SK-N-SH (cell line): ENCODE results near the gene PAPLN. TPM values are rescaled to one million over a fixed set of nuclear protein-coding genes. Genes with fewer than 3 reads are reported as not detected.

Experiments
- CTCF ChIA-PET: fragments of 300-600, 350-600 bp; formaldehyde crosslinking; extraction: SDS; loops from one replicate; lab custom pipeline; 2021; lab: Yijun Ruan, JAX
- POLR2A ChIA-PET: fragments of 350-600 bp; sonication (Branson Sonifier 250); formaldehyde crosslinking; extraction: SDS; loops from one replicate; lab custom pipeline; 2020; ENCODE audit warnings: antibody characterized with exemption, inconsistent platforms; lab: Yijun Ruan, JAX
- DNase-seq: peaks from one replicate; pipeline ENCODE4 v3.0.0; 2012
- H2AFZ ChIP-seq: fragments of 200-600 bp; sonication (generic); 2 replicates; pipeline ENCODE4 v1.8.1; 2016; ENCODE audit warnings: antibody characterized with exemption, mild to moderate bottlenecking, low read depth
- H3F3A ChIP-seq: fragments of 200-600 bp; sonication (generic); replicated peaks from 2 replicates; pipeline ENCODE3; 2016; ENCODE audit warnings: antibody characterized with exemption, mild to moderate bottlenecking; ENCODE audit not compliant: insufficient read depth
- H3K27ac ChIP-seq, 2 experiments: fragments of 200-500 bp in 1 of 2; fragments of 200-600 bp in 1 of 2; sonication (Bioruptor generic) in 1 of 2; sonication (generic), shearing (Covaris generic) in 1 of 2; 2 replicates each; pipeline versions ENCODE4 v1.5.1 to v1.6.1; 2014 to 2016; ENCODE audit warnings: low read depth in 2 of 2, inconsistent platforms in 1 of 2, low read length in 1 of 2, mild to moderate bottlenecking in 1 of 2, mixed read lengths in 1 of 2
- H3K27me3 ChIP-seq: fragments of 200-600 bp; sonication (generic), shearing (Covaris generic); 2 replicates; pipeline ENCODE4 v1.6.1; 2016; ENCODE audit warnings: mixed run types; ENCODE audit not compliant: insufficient read depth
- H3K36me3 ChIP-seq, 2 experiments: fragments of 200-500 bp in 1 of 2; fragments of 200-600 bp in 1 of 2; sonication (Bioruptor generic) in 1 of 2; sonication (generic) in 1 of 2; replicated peaks in 1 of 2; 2 replicates each; pipeline versions ENCODE3 to v1.5.1; 2014 to 2016; ENCODE audit warnings: low read length in 1 of 2, mild to moderate bottlenecking in 1 of 2; ENCODE audit not compliant: insufficient read depth in 2 of 2, control insufficient read depth in 1 of 2
- H3K4me1 ChIP-seq, 2 experiments: fragments of 200-500 bp in 1 of 2; fragments of 200-600 bp in 1 of 2; sonication (Bioruptor generic) in 1 of 2; sonication (generic), shearing (Covaris generic) in 1 of 2; 2 replicates each; pipeline versions ENCODE4 v1.5.1 to v1.6.1; 2014 to 2016; ENCODE audit warnings: low read depth in 1 of 2, low read length in 1 of 2, mixed run types in 1 of 2; ENCODE audit not compliant: insufficient read depth in 2 of 2, control insufficient read depth in 1 of 2
- H3K4me2 ChIP-seq: fragments of 200-600 bp; sonication (generic), shearing (Covaris generic); 2 replicates; pipeline ENCODE4 v1.6.1; 2017; ENCODE audit warnings: mixed run types
- H3K4me3 ChIP-seq, 2 experiments: fragments of 200-500 bp in 1 of 2; fragments of 200-600 bp in 1 of 2; sonication (Bioruptor generic) in 1 of 2; sonication (generic), shearing (Covaris generic) in 1 of 2; 2 replicates each; pipeline versions ENCODE4 v1.5.1 to v1.8.1; 2014 to 2016; ENCODE audit warnings: low read depth in 2 of 2, inconsistent platforms in 1 of 2, low read length in 1 of 2, mild to moderate bottlenecking in 1 of 2, mixed read lengths in 1 of 2, moderate library complexity in 1 of 2
- H3K79me2 ChIP-seq: fragments of 200-600 bp; sonication (generic); 2 replicates; pipeline ENCODE4 v1.8.1; 2017; ENCODE audit warnings: mild to moderate bottlenecking; ENCODE audit not compliant: insufficient read depth
- H3K9ac ChIP-seq: fragments of 200-600 bp; sonication (generic); 2 replicates; pipeline ENCODE4 v1.6.1; 2017; ENCODE audit warnings: mixed run types
- H3K9me2 ChIP-seq: fragments of 200-600 bp; sonication (generic); 2 replicates; pipeline ENCODE4 v1.6.1; 2017; ENCODE audit warnings: mixed run types
- H3K9me3 ChIP-seq: fragments of 200-600 bp; sonication (generic); 2 replicates; pipeline ENCODE4 v1.6.1; 2017; ENCODE audit warnings: mixed run types, mild to moderate bottlenecking, moderate library complexity
- H4K20me1 ChIP-seq: fragments of 200-600 bp; sonication (generic); 2 replicates; pipeline ENCODE4 v1.6.1; 2017; ENCODE audit warnings: mild to moderate bottlenecking, mixed run types; ENCODE audit not compliant: insufficient read depth
- ELF1 ChIP-seq: IDR thresholded peaks from 2 replicates; pipeline ENCODE4 v1.4.0; 2012
- EP300 ChIP-seq, 2 experiments: IDR thresholded peaks; 2 replicates each; pipeline versions ENCODE4 v1.4.0 to v1.6.1; 2012; ENCODE audit warnings: borderline replicate concordance in 1 of 2, low read depth in 1 of 2, low read length in 1 of 2
- EZH2phosphoT487 ChIP-seq: fragments of 200-600 bp; sonication (generic); IDR thresholded peaks from 2 replicates; pipeline ENCODE4 v1.6.1; 2017; ENCODE audit warnings: low read depth, mixed run types, mild to moderate bottlenecking, antibody characterized with exemption, moderate library complexity, borderline replicate concordance
- FOXJ3 ChIP-seq: sonication (generic); formaldehyde crosslinking; IDR thresholded peaks from 2 replicates; pipeline ENCODE4 v1.5.1; 2020; ENCODE audit warnings: mild to moderate bottlenecking, missing genetic modification reagents
- FOXM1 ChIP-seq: IDR thresholded peaks from 2 replicates; pipeline ENCODE4 v1.4.0; 2012; ENCODE audit warnings: low read depth, mild to moderate bottlenecking
- GABPA ChIP-seq: IDR thresholded peaks from 2 replicates; pipeline ENCODE4 v1.4.0; 2012; ENCODE audit warnings: low read depth, mild to moderate bottlenecking
- GATA2 ChIP-seq: sonication (generic); formaldehyde crosslinking; IDR thresholded peaks from 2 replicates; pipeline ENCODE4 v1.5.0; 2020; ENCODE audit warnings: mild to moderate bottlenecking, missing genetic modification reagents
- IRF3 ChIP-seq: fragments of 150-350 bp; IDR thresholded peaks from 2 replicates; pipeline ENCODE4 v1.6.1; 2016; ENCODE audit warnings: mild to moderate bottlenecking, low read depth, low read length
- JUND ChIP-seq: IDR thresholded peaks from 2 replicates; pipeline ENCODE4 v1.4.0; 2012
- MAX ChIP-seq: IDR thresholded peaks from 2 replicates; pipeline ENCODE4 v1.4.0; 2012; ENCODE audit warnings: low read depth
- MXI1 ChIP-seq: IDR thresholded peaks from 2 replicates; pipeline ENCODE4 v1.6.1; 2012; ENCODE audit warnings: mild to moderate bottlenecking, low read depth, low read length, improper control_type of control experiment
- NFIC ChIP-seq: IDR thresholded peaks from 2 replicates; pipeline ENCODE4 v1.4.0; 2012; ENCODE audit warnings: borderline replicate concordance
- NRF1 ChIP-seq: IDR thresholded peaks from 2 replicates; pipeline ENCODE4 v1.6.1; 2012; ENCODE audit warnings: low read depth, mild to moderate bottlenecking, low read length
- POLR2AphosphoS5 ChIP-seq: IDR thresholded peaks from 2 replicates; pipeline ENCODE4 v1.6.1; 2012; ENCODE audit warnings: low read depth, low read length
- SIN3A ChIP-seq: IDR thresholded peaks from 2 replicates; pipeline ENCODE4 v1.6.1; 2012; ENCODE audit warnings: low read depth, mild to moderate bottlenecking, low read length, moderate library complexity, borderline replicate concordance
- SMC3 ChIP-seq: IDR thresholded peaks from 2 replicates; pipeline ENCODE4 v1.6.1; 2012; ENCODE audit warnings: low read depth, low read length, improper control_type of control experiment
- TAF1 ChIP-seq: IDR thresholded peaks from 2 replicates; pipeline ENCODE4 v1.6.1; 2012; ENCODE audit warnings: low read depth, mild to moderate bottlenecking, low read length, moderate library complexity, borderline replicate concordance
- TCF12 ChIP-seq: IDR thresholded peaks from 2 replicates; pipeline ENCODE4 v1.4.0; 2012
- TEAD4 ChIP-seq: IDR thresholded peaks from 2 replicates; pipeline ENCODE4 v1.4.0; 2012; ENCODE audit warnings: mild to moderate bottlenecking, borderline replicate concordance; ENCODE audit not compliant: insufficient read depth
- ZBTB33 ChIP-seq: IDR thresholded peaks from 2 replicates; pipeline ENCODE4 v1.4.0; 2012; ENCODE audit warnings: low read depth, borderline replicate concordance
- WGBS: methylation state at CpG from one replicate; pipeline ENCODE4 v1.1.6; 2017; ENCODE audit warnings: low lambda C conversion rate; 5-methylcytosine and 5-hydroxymethylcytosine counted together
- polyA plus RNA-seq, 3 experiments: library from polyadenylated mRNA; depleted of rRNA; stranded (reverse); fragments of >200 nt; gene quantifications; 2 replicates each; pipeline ENCODE4 v1.2.3, GENCODE V29; 2012
- TF ChIP-seq, protein P1 (sequence below): fragments of 150-350 bp; IDR thresholded peaks from 2 replicates; pipeline ENCODE4 v1.6.1; 2017; ENCODE audit warnings: antibody characterized with exemption, low read length, low read depth, borderline replicate concordance
- TF ChIP-seq, protein P2 (sequence below): IDR thresholded peaks from 2 replicates; pipeline ENCODE4 v1.4.0; 2012; ENCODE audit warnings: low read depth, borderline replicate concordance
- TF ChIP-seq, protein P3 (sequence below): IDR thresholded peaks from 2 replicates; pipeline ENCODE4 v1.6.1; 2012; ENCODE audit warnings: mild to moderate bottlenecking, low read depth, low read length, moderate library complexity

Gene PAPLN
- polyA plus RNA-seq, 1 of the 3 experiments (the other 2 are of a cell fraction), result 0.13 TPM

DNA sequence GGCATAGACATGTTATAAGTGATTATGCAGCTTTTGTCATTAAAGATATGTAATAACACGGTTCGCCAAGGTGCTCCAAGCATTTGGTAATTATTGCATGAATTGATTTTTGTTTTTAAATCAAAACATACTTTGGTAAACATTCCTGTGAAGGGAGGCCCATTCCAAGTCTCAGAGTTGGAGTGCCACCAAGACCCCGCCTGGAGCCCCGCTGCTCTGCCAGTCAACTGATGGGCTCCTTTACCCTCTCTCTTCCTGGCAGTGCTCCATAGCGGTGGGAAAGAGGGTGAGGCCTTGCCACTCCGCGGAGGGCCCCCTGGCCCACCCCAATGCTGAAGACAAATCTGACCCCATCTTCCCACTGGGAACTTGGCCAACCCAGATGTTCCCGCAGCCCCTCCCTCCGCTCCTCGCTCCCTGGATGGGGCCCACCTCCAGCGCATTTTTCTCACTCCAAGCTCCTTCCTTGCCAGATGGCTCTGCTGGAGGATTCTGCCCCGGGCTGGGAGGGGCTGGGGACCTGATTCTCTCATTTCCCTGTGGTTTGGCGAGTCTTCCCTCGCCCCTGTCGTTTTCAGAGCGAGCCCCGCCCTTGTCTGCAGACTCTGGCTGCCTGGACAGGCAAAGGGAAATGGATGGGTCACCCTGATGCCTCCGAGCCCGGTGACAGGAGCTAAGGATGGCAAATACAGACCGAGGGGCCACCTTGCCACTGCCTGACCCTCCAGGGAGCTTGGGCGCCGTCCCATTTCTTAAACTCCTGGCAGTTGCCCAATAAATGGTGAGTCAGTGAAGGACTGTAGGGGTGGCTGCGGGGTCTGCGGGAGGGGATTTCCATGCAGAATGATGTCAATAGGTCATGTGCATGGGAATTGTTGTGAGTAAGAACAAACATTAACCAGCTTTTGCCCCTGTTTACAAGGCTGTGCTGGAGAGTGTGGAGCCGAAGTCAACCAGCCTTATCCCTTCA lies 9.2 kb upstream of the PAPLN start:
- Histone ChIP-seq H3K27ac (peak overlapping the region; percentile 17 to 71; a peak in 2 of 4 replicates), H3K36me3 (peaks cover 0 to 3% of the 10 kb centered on the region in 2 experiments), H3K9me2 (no peaks in the 10 kb centered on the region), H3K4me2 (peak overlapping the region; percentile 65; the same call in 1 of the 2 replicates), H3F3A (peaks cover 6% of the 10 kb centered on the region), H2AFZ (no peak overlapping the region), H3K9ac (no peak overlapping the region), H3K9me3 (no peaks in the 10 kb centered on the region), H3K4me1 (peaks cover 6 to 11% of the 10 kb centered on the region in 2 experiments; a peak in 2 of 4 replicates), H3K79me2 (no peaks in the 10 kb centered on the region), H3K4me3 (peak overlapping the region in 1 of 2 experiments; percentile 18; a peak in 1 of 4 replicates), H3K27me3 (no peaks in the 10 kb centered on the region), H4K20me1 (0 out of 2 replicates have a peak, but pooled peaks cover 3% of the 10 kb centered on the region)
- WGBS, result 33% methylated on average over 24 of the region's 25 CpGs
- ChIA-PET CTCF (interaction anchor here (0.9 to 1.2 kb wide), 2 partner anchors 67 to 244 kb away, joined by 3 to 4 read pairs; no protein-coding TSS in a partner anchor), POLR2A (no interaction called here)
- DNase-seq, result peak; percentile 41
- no peak for TF ChIP-seq FOXJ3 (CRISPR knock-in tag)
- TF ChIP-seq TEAD4, result no peak
- TF ChIP-seq TAF1, result no peak
- no peak for TF ChIP-seq ELF1
- TF ChIP-seq, protein P1, sequence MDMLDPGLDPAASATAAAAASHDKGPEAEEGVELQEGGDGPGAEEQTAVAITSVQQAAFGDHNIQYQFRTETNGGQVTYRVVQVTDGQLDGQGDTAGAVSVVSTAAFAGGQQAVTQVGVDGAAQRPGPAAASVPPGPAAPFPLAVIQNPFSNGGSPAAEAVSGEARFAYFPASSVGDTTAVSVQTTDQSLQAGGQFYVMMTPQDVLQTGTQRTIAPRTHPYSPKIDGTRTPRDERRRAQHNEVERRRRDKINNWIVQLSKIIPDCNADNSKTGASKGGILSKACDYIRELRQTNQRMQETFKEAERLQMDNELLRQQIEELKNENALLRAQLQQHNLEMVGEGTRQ, result no peak
- TF ChIP-seq TCF12, result peak; percentile 70
- peak; percentile 46 for TF ChIP-seq JUND
- no peak for TF ChIP-seq FOXM1
- peak; percentile 82 for TF ChIP-seq NFIC
- TF ChIP-seq, protein P2, sequence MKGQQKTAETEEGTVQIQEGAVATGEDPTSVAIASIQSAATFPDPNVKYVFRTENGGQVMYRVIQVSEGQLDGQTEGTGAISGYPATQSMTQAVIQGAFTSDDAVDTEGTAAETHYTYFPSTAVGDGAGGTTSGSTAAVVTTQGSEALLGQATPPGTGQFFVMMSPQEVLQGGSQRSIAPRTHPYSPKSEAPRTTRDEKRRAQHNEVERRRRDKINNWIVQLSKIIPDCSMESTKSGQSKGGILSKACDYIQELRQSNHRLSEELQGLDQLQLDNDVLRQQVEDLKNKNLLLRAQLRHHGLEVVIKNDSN, result no peak
- TF ChIP-seq EZH2phosphoT487, result no peak
- TF ChIP-seq EP300 (IDR thresholded peaks at IDR 0.05; ENCODE audit: borderline replicate concordance in 1 of 2, low read depth in 1 of 2, low read length in 1 of 2), result peak in 1 of 2 experiments; percentile 26; a peak in 1 of 4 replicates
- no peak for TF ChIP-seq GABPA
- no peak for TF ChIP-seq MXI1
- TF ChIP-seq POLR2AphosphoS5, result no peak
- TF ChIP-seq, protein P3, sequence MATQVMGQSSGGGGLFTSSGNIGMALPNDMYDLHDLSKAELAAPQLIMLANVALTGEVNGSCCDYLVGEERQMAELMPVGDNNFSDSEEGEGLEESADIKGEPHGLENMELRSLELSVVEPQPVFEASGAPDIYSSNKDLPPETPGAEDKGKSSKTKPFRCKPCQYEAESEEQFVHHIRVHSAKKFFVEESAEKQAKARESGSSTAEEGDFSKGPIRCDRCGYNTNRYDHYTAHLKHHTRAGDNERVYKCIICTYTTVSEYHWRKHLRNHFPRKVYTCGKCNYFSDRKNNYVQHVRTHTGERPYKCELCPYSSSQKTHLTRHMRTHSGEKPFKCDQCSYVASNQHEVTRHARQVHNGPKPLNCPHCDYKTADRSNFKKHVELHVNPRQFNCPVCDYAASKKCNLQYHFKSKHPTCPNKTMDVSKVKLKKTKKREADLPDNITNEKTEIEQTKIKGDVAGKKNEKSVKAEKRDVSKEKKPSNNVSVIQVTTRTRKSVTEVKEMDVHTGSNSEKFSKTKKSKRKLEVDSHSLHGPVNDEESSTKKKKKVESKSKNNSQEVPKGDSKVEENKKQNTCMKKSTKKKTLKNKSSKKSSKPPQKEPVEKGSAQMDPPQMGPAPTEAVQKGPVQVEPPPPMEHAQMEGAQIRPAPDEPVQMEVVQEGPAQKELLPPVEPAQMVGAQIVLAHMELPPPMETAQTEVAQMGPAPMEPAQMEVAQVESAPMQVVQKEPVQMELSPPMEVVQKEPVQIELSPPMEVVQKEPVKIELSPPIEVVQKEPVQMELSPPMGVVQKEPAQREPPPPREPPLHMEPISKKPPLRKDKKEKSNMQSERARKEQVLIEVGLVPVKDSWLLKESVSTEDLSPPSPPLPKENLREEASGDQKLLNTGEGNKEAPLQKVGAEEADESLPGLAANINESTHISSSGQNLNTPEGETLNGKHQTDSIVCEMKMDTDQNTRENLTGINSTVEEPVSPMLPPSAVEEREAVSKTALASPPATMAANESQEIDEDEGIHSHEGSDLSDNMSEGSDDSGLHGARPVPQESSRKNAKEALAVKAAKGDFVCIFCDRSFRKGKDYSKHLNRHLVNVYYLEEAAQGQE, result no peak
- no peak; the same call in 1 of the 2 replicates for TF ChIP-seq SIN3A
- 0 out of 2 replicates have a peak, but pooled peaks have one; percentile 28 for TF ChIP-seq ZBTB33
- TF ChIP-seq IRF3, result no peak
- no peak for TF ChIP-seq MAX
- no peak for TF ChIP-seq NRF1
- no peak for TF ChIP-seq GATA2 (CRISPR knock-in tag)
- TF ChIP-seq SMC3, result no peak
